HEK293 (cell line): ENCODE data around the gene CFAP53.

Experiments used
- SALL2 ChIP-seq: fragments of 450-650 bp; formaldehyde crosslinking; IDR thresholded peaks from 2 replicates; pipeline ENCODE4 v1.5.0; 2017; ENCODE audit warnings: missing biosample characterization, mild to moderate bottlenecking, missing genetic modification characterization, borderline replicate concordance
- YY1 ChIP-seq: fragments of 450-650 bp; formaldehyde crosslinking; IDR thresholded peaks from 2 replicates; pipeline ENCODE4 v1.5.1; 2018; ENCODE audit warnings: missing biosample characterization, missing genetic modification characterization
- ZFP3 ChIP-seq: fragments of 450-650 bp; formaldehyde crosslinking; IDR thresholded peaks from 2 replicates; pipeline ENCODE4 v1.5.1; 2016; ENCODE audit warnings: low read depth, missing biosample characterization, missing genetic modification characterization
- ZNF335 ChIP-seq: fragments of 450-650 bp; formaldehyde crosslinking; conservative IDR thresholded peaks from 2 replicates; pipeline ENCODE4 v1.5.1; 2016; ENCODE audit warnings: missing biosample characterization, missing genetic modification characterization
- ZNF366 ChIP-seq: fragments of 450-650 bp; formaldehyde crosslinking; conservative IDR thresholded peaks from 2 replicates; pipeline ENCODE4 v1.5.1; 2016; ENCODE audit warnings: missing biosample characterization, missing genetic modification characterization
- ZNF677 ChIP-seq: fragments of 450-650 bp; IDR thresholded peaks from 2 replicates; pipeline ENCODE4 v1.5.0; 2018; ENCODE audit warnings: missing biosample characterization, mild to moderate bottlenecking, missing genetic modification characterization, moderate library complexity
- ZNF76 ChIP-seq: fragments of 450-650 bp; formaldehyde crosslinking; IDR thresholded peaks from 2 replicates; pipeline ENCODE4; 2016; ENCODE audit warnings: low read depth, missing biosample characterization, missing genetic modification characterization, borderline replicate concordance
- ZSCAN23 ChIP-seq: fragments of 450-650 bp; formaldehyde crosslinking; IDR thresholded peaks from 2 replicates; pipeline ENCODE4 v1.5.1; 2016; ENCODE audit warnings: missing biosample characterization, missing genetic modification characterization
- TF ChIP-seq, protein P1 (sequence below): fragments of 450-650 bp; formaldehyde crosslinking; IDR thresholded peaks from 2 replicates; pipeline ENCODE4 v1.5.1; 2016; ENCODE audit warnings: missing biosample characterization, missing genetic modification characterization
- TF ChIP-seq, protein P2 (sequence below): fragments of 450-650 bp; formaldehyde crosslinking; IDR thresholded peaks from 2 replicates; pipeline ENCODE4 v1.5.1; 2016; ENCODE audit warnings: missing biosample characterization, missing genetic modification characterization
- TF ChIP-seq, protein P3 (sequence below): fragments of 450-650 bp; formaldehyde crosslinking; IDR thresholded peaks from 2 replicates; pipeline ENCODE4 v1.5.1; 2016; ENCODE audit warnings: missing biosample characterization, missing genetic modification characterization
- TF ChIP-seq, protein P4 (sequence below): fragments of 450-650 bp; formaldehyde crosslinking; IDR thresholded peaks from 2 replicates; pipeline ENCODE4 v1.5.1; 2016; ENCODE audit warnings: missing biosample characterization, missing genetic modification characterization

DNA sequence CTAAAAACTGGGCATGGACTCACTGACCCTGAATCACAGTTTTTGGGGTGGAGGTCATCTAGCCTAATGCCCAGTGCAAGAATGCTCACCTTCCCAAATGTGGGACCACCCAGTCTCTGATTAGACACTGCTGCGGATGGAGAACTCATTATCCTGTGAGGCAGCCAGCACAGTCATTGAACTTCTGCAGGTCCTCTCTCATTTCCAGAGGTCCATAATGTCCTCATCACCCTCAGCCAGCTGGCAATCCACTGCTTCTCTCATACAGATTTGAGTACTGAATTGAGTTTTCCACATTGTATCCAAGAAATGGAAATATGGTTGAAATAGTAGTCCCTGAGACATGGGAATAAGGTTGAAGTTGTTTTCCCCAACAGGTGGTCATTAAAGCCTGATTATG, 66.4 kb downstream of the CFAP53 start:
- no peak for TF ChIP-seq ZFP3 (tag by site-specific recombination)
- TF ChIP-seq, protein P1, sequence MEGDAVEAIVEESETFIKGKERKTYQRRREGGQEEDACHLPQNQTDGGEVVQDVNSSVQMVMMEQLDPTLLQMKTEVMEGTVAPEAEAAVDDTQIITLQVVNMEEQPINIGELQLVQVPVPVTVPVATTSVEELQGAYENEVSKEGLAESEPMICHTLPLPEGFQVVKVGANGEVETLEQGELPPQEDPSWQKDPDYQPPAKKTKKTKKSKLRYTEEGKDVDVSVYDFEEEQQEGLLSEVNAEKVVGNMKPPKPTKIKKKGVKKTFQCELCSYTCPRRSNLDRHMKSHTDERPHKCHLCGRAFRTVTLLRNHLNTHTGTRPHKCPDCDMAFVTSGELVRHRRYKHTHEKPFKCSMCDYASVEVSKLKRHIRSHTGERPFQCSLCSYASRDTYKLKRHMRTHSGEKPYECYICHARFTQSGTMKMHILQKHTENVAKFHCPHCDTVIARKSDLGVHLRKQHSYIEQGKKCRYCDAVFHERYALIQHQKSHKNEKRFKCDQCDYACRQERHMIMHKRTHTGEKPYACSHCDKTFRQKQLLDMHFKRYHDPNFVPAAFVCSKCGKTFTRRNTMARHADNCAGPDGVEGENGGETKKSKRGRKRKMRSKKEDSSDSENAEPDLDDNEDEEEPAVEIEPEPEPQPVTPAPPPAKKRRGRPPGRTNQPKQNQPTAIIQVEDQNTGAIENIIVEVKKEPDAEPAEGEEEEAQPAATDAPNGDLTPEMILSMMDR (tag by site-specific recombination), result no peak
- TF ChIP-seq ZSCAN23 (tag by site-specific recombination), result no peak
- no peak for TF ChIP-seq ZNF335 (tag by site-specific recombination)
- TF ChIP-seq, protein P2, sequence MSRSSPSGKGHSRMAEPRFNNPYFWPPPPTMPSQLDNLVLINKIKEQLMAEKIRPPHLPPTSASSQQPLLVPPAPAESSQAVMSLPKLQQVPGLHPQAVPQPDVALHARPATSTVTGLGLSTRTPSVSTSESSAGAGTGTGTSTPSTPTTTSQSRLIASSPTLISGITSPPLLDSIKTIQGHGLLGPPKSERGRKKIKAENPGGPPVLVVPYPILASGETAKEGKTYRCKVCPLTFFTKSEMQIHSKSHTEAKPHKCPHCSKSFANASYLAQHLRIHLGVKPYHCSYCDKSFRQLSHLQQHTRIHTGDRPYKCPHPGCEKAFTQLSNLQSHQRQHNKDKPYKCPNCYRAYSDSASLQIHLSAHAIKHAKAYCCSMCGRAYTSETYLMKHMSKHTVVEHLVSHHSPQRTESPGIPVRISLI (tag by site-specific recombination), result no peak
- no peak for TF ChIP-seq ZNF677 (tag by site-specific recombination)
- TF ChIP-seq, protein P3, sequence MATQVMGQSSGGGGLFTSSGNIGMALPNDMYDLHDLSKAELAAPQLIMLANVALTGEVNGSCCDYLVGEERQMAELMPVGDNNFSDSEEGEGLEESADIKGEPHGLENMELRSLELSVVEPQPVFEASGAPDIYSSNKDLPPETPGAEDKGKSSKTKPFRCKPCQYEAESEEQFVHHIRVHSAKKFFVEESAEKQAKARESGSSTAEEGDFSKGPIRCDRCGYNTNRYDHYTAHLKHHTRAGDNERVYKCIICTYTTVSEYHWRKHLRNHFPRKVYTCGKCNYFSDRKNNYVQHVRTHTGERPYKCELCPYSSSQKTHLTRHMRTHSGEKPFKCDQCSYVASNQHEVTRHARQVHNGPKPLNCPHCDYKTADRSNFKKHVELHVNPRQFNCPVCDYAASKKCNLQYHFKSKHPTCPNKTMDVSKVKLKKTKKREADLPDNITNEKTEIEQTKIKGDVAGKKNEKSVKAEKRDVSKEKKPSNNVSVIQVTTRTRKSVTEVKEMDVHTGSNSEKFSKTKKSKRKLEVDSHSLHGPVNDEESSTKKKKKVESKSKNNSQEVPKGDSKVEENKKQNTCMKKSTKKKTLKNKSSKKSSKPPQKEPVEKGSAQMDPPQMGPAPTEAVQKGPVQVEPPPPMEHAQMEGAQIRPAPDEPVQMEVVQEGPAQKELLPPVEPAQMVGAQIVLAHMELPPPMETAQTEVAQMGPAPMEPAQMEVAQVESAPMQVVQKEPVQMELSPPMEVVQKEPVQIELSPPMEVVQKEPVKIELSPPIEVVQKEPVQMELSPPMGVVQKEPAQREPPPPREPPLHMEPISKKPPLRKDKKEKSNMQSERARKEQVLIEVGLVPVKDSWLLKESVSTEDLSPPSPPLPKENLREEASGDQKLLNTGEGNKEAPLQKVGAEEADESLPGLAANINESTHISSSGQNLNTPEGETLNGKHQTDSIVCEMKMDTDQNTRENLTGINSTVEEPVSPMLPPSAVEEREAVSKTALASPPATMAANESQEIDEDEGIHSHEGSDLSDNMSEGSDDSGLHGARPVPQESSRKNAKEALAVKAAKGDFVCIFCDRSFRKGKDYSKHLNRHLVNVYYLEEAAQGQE, result no peak
- no peak for TF ChIP-seq ZNF366
- no peak for TF ChIP-seq ZNF76 (tag by site-specific recombination)
- no peak for TF ChIP-seq SALL2 (tag by site-specific recombination)
- no peak for TF ChIP-seq YY1
- TF ChIP-seq, protein P4, sequence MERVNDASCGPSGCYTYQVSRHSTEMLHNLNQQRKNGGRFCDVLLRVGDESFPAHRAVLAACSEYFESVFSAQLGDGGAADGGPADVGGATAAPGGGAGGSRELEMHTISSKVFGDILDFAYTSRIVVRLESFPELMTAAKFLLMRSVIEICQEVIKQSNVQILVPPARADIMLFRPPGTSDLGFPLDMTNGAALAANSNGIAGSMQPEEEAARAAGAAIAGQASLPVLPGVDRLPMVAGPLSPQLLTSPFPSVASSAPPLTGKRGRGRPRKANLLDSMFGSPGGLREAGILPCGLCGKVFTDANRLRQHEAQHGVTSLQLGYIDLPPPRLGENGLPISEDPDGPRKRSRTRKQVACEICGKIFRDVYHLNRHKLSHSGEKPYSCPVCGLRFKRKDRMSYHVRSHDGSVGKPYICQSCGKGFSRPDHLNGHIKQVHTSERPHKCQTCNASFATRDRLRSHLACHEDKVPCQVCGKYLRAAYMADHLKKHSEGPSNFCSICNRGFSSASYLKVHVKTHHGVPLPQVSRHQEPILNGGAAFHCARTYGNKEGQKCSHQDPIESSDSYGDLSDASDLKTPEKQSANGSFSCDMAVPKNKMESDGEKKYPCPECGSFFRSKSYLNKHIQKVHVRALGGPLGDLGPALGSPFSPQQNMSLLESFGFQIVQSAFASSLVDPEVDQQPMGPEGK (tag by site-specific recombination), result no peak
